Keratinocyte (primary cell): ENCODE data around the gene SPTLC2. TPM values are rescaled to one million over a fixed set of nuclear protein-coding genes. Genes with fewer than 3 reads are reported as not detected.

Experiments
- DNase-seq: peaks from one replicate; pipeline ENCODE4 v3.0.0-alpha.2; 2011; ENCODE audit warnings: low read depth, missing footprints, low spot score
- FAIRE-seq: peaks from 2 replicates; lab custom pipeline; 2011; peaks lifted over from hg19 to GRCh38; lab: Jason Lieb, UNC
- H2AFZ ChIP-seq: 2 replicates; pipeline ENCODE4 v1.6.0; 2012; ENCODE audit warnings: low read length, control low read depth, inconsistent platforms; ENCODE audit not compliant: control insufficient read depth
- H3K27ac ChIP-seq: 2 replicates; pipeline ENCODE4 v1.5.1; 2011; ENCODE audit warnings: low read length; ENCODE audit not compliant: control insufficient read depth, insufficient read depth
- H3K27me3 ChIP-seq: 3 replicates; pipeline ENCODE4 v1.6.0; 2011; ENCODE audit warnings: low read length; ENCODE audit not compliant: control insufficient read depth, insufficient read depth; ENCODE audit errors: extremely low read depth
- H3K36me3 ChIP-seq, 2 experiments: 2 replicates in 1 of 2; 3 replicates in 1 of 2; pipeline ENCODE4 v1.5.1; 2011; ENCODE audit warnings: low read length in 2 of 2, mild to moderate bottlenecking in 1 of 2; ENCODE audit not compliant: control insufficient read depth in 2 of 2, insufficient read depth in 2 of 2; ENCODE audit errors: extremely low read depth in 1 of 2
- H3K4me1 ChIP-seq: 3 replicates; pipeline ENCODE4 v1.5.1; 2011; ENCODE audit warnings: low read length; ENCODE audit not compliant: control insufficient read depth, insufficient read depth; ENCODE audit errors: extremely low read depth
- H3K4me2 ChIP-seq: 3 replicates; pipeline ENCODE4 v1.6.0; 2011; ENCODE audit warnings: low read depth, low read length; ENCODE audit not compliant: control insufficient read depth, insufficient read depth; ENCODE audit errors: extremely low read depth
- H3K4me3 ChIP-seq, 3 experiments: fragments of 200-600 bp in 1 of 3; sonication (generic) in 1 of 3; 2 replicates in 2 of 3; 3 replicates in 1 of 3; pipeline ENCODE4 v1.5.1; 2011 to 2016; ENCODE audit warnings: low read length in 3 of 3, mild to moderate bottlenecking in 3 of 3, control low read depth in 2 of 3, inconsistent platforms in 1 of 3, low read depth in 1 of 3, mixed read lengths in 1 of 3, mixed run types in 1 of 3, moderate library complexity in 1 of 3; ENCODE audit not compliant: control insufficient read depth in 2 of 3, insufficient read depth in 2 of 3; ENCODE audit errors: extremely low read depth in 1 of 3
- H3K79me2 ChIP-seq: 2 replicates; pipeline ENCODE4 v1.6.0; 2012; ENCODE audit warnings: low read length; ENCODE audit not compliant: control insufficient read depth, insufficient read depth
- H3K9ac ChIP-seq: 3 replicates; pipeline ENCODE4 v1.6.0; 2011; ENCODE audit warnings: low read length; ENCODE audit not compliant: control insufficient read depth, insufficient read depth; ENCODE audit errors: extremely low read depth
- H3K9me1 ChIP-seq: 3 replicates; pipeline ENCODE4 v1.6.0; 2011; ENCODE audit warnings: low read length; ENCODE audit not compliant: control insufficient read depth, insufficient read depth; ENCODE audit errors: extremely low read depth
- H3K9me3 ChIP-seq: 2 replicates; pipeline ENCODE4 v1.5.1; 2012; ENCODE audit warnings: low read depth, low read length; ENCODE audit not compliant: control insufficient read depth
- H4K20me1 ChIP-seq: 3 replicates; pipeline ENCODE4 v1.6.0; 2011; ENCODE audit warnings: low read length; ENCODE audit not compliant: control insufficient read depth, insufficient read depth; ENCODE audit errors: extremely low read depth
- EZH2 ChIP-seq: IDR thresholded peaks from one replicate; pipeline ENCODE4 v1.6.1; 2012; ENCODE audit warnings: inconsistent platforms, mild to moderate bottlenecking, low read length, moderate library complexity
- dilution Hi-C: fragments of 300-500 bp; cut with MboI; formaldehyde crosslinking; loops from one replicate; pipeline ENCODE4 v1.7.0; 2020; ENCODE audit warnings: low sequenced_read_pairs; ENCODE audit not compliant: extremely low pct_ligation_motif_present
- polyA plus RNA-seq, 5 experiments: library from polyadenylated mRNA; depleted of rRNA in 3 of 5; stranded (reverse) in 3 of 5; stranded (forward) in 1 of 5; unstranded in 1 of 5; fragments of >200 nt; gene quantifications; 1 replicate in 1 of 5; 2 replicates in 3 of 5; 3 replicates in 1 of 5; pipeline versions ENCODE4 v1.2.1 to v1.2.3, GENCODE V29; 2011 to 2012; ENCODE audit warnings: missing spikeins in 2 of 5, low read depth in 1 of 5, low replicate concordance in 1 of 5
- small RNA-seq, 3 experiments: library from RNA; depleted of rRNA; stranded (forward); fragments of <200 nt; gene quantifications; one replicate each; pipeline ENCODE3, GENCODE V24; 2012; ENCODE audit warnings: low read depth in 3 of 3, low replicate concordance in 1 of 3; ENCODE audit not compliant: insufficient read length in 3 of 3
- TF ChIP-seq, protein P1 (sequence below), 3 experiments: IDR thresholded peaks in 1 of 3; conservative IDR thresholded peaks in 1 of 3; optimal IDR thresholded peaks in 1 of 3; 2 replicates in 2 of 3; 3 replicates in 1 of 3; pipeline versions ENCODE3 to v1.5.1; 2011; ENCODE audit warnings: low read length in 3 of 3, mild to moderate bottlenecking in 3 of 3, moderate library complexity in 2 of 3, control low read depth in 1 of 3, inconsistent platforms in 1 of 3; ENCODE audit not compliant: insufficient read depth in 2 of 3; ENCODE audit errors: extremely low read depth in 1 of 3

Gene SPTLC2
- polyA plus RNA-seq, 1 donor (not counting 4 experiments of a cell fraction or from before 2014, with no cell fraction given), result 46.8 TPM

DNA sequence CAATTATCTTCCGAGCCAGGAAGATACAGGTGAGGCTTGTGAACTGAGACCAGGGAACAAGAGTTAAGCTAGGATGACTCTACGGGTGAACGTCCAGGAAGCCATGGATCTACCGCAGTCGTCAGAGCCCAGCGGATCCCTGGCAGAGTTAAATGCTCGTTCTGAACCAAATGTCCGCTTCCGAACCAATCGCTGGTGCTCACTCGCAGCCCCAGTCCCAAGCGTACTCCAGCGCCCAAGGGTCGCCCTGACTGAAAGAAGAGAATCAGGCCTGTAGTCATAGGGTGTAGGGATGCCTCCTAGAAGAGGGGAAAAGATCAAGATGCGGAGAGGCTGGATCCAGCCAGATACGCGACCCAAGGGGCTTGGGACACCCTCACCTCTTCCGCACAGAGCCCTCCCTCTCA is 159.3 kb downstream of the SPTLC2 start:
- peak overlapping the region; percentile 92 for H2AFZ ChIP-seq
- no peak for TF ChIP-seq EZH2
- TF ChIP-seq, protein P1, sequence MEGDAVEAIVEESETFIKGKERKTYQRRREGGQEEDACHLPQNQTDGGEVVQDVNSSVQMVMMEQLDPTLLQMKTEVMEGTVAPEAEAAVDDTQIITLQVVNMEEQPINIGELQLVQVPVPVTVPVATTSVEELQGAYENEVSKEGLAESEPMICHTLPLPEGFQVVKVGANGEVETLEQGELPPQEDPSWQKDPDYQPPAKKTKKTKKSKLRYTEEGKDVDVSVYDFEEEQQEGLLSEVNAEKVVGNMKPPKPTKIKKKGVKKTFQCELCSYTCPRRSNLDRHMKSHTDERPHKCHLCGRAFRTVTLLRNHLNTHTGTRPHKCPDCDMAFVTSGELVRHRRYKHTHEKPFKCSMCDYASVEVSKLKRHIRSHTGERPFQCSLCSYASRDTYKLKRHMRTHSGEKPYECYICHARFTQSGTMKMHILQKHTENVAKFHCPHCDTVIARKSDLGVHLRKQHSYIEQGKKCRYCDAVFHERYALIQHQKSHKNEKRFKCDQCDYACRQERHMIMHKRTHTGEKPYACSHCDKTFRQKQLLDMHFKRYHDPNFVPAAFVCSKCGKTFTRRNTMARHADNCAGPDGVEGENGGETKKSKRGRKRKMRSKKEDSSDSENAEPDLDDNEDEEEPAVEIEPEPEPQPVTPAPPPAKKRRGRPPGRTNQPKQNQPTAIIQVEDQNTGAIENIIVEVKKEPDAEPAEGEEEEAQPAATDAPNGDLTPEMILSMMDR (optimal IDR thresholded peaks at IDR 0.05 in 1 of 3, IDR thresholded peaks at IDR 0.05 in 1 of 3, conservative IDR thresholded peaks at IDR 0.05 in 1 of 3; ENCODE audit: extremely low read depth in 1 of 3, insufficient read depth in 2 of 3, low read length in 3 of 3), result no peak
- FAIRE-seq, result no peak
- H3K79me2 ChIP-seq, result peaks cover 49% of the 10 kb centered on the region
- H4K20me1 ChIP-seq, result peaks cover 9% of the 10 kb centered on the region
- H3K27ac ChIP-seq, result peak overlapping the region; percentile 94
- no peaks in the 10 kb centered on the region for H3K27me3 ChIP-seq
- H3K4me2 ChIP-seq, result peak overlapping the region; percentile 58
- no peaks in the 10 kb centered on the region for H3K9me3 ChIP-seq
- peak overlapping the region; percentile 94 for H3K9ac ChIP-seq
- H3K4me1 ChIP-seq, result peaks cover 7% of the 10 kb centered on the region
- dilution Hi-C loops, result no loop called here
- DNase-seq, result no peak
- no peaks in the 10 kb centered on the region for H3K9me1 ChIP-seq
- H3K36me3 ChIP-seq, result peaks cover 13 to 19% of the 10 kb centered on the region in 2 experiments
- peak overlapping the region; percentile 83 to 87 (median 85) for H3K4me3 ChIP-seq

Small RNAs within 50 kb of the gene (small RNA-seq; reads per million reads assigned to genes)
- gene COX6CP11, result 0 reads per million in 3 experiments
- 0 reads per million in 3 experiments for gene RF00404
- gene RN7SL587P, result 0 reads per million in 3 experiments

Other genes starting within 250 kb of the SPTLC2 start
- 5.4 to 7.3 TPM (median 6.1 TPM) in 3 replicates for gene TMED8, start 239.5 kb downstream of the SPTLC2 start, polyA plus RNA-seq
- 0.23 to 0.77 TPM (median 0.46 TPM) in 3 replicates for gene SAMD15, start 239.3 kb downstream of the SPTLC2 start, polyA plus RNA-seq
- 0.15 to 0.66 TPM (median 0.33 TPM) in 3 replicates for gene NOXRED1, start 193.1 kb downstream of the SPTLC2 start, polyA plus RNA-seq
- gene VIPAS39, start 159.0 kb downstream of the SPTLC2 start, polyA plus RNA-seq, result 19.0 to 25.6 TPM (median 24.5 TPM) in 3 replicates
- 189 to 264 TPM (median 247 TPM) in 3 replicates for gene AHSA1, start 158.5 kb downstream of the SPTLC2 start, polyA plus RNA-seq
- 0.08 to 0.32 TPM (median 0.16 TPM) in 3 replicates for gene ISM2, start 117.8 kb downstream of the SPTLC2 start, polyA plus RNA-seq
- gene ALKBH1, start 91.4 kb upstream of the SPTLC2 start, polyA plus RNA-seq, result 11.2 to 13.0 TPM (median 11.8 TPM) in 3 replicates
- gene SLIRP, start 91.5 kb upstream of the SPTLC2 start, polyA plus RNA-seq, result 195 to 361 TPM (median 238 TPM) in 3 replicates
- gene SNW1, start 144.5 kb upstream of the SPTLC2 start, polyA plus RNA-seq, result 28.4 to 52.5 TPM (median 51.2 TPM) in 3 replicates
- 4.8 to 9.5 TPM (median 4.9 TPM) in 3 replicates for gene ADCK1, start 183.5 kb upstream of the SPTLC2 start, polyA plus RNA-seq